ENCODE data around the gene ANKRD7.

The ANKRD7 gene, protein sequence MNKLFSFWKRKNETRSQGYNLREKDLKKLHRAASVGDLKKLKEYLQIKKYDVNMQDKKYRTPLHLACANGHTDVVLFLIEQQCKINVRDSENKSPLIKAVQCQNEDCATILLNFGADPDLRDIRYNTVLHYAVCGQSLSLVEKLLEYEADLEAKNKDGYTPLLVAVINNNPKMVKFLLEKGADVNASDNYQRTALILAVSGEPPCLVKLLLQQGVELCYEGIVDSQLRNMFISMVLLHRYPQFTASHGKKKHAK

DNA sequence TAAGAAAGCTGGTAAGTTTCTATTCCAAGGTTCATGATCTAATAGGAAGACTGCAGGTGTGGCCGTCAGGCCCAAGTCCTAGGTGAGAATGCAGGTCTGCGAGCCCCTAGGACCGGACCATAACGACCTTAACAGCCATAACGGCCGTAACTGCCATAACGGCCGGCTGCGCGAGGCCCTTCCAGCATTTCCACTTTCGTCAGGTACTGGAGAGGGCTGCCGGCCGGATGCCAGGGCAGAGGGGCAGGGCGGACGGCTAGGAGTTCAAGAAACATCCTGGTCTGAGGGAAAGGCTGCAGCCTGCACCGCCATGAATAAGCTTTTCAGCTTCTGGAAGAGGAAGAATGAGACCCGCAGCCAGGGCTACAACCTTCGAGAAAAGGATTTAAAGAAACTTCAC is at the start of gene ANKRD7:
ANKRD7 (plus strand) TSS at position 184 of the 400 bp plus-strand sequence; CDS start at position 311, 127 bp downstream.
- no peaks in the 10 kb centered on the region for H3K4me1 ChIP-seq (ENCODE audit: control insufficient read depth, insufficient read depth, low read length)
- no peaks in the 10 kb centered on the region for H3K9me3 ChIP-seq (ENCODE audit: control insufficient read depth, insufficient read depth, low read depth, low read length)
- no peak within 1 kb of the TSS for H3K4me3 ChIP-seq (ENCODE audit: low read depth, low read length)
- CTCF ChIA-PET, result interaction anchor here (0.7 kb wide), 1 partner anchor 1312 kb away, joined by 3 read pairs; no protein-coding TSS in a partner anchor
- H3K36me3 ChIP-seq (ENCODE audit: control insufficient read depth in 2 of 2, insufficient read depth in 1 of 2, low read length in 2 of 2), result no peaks in the 10 kb centered on the region
- H3K27ac ChIP-seq (ENCODE audit: extremely low read depth, low read depth, low read length), result no peak within 1 kb of the TSS
- POLR2A ChIA-PET, result no interaction called here
- TF ChIP-seq, protein P1, sequence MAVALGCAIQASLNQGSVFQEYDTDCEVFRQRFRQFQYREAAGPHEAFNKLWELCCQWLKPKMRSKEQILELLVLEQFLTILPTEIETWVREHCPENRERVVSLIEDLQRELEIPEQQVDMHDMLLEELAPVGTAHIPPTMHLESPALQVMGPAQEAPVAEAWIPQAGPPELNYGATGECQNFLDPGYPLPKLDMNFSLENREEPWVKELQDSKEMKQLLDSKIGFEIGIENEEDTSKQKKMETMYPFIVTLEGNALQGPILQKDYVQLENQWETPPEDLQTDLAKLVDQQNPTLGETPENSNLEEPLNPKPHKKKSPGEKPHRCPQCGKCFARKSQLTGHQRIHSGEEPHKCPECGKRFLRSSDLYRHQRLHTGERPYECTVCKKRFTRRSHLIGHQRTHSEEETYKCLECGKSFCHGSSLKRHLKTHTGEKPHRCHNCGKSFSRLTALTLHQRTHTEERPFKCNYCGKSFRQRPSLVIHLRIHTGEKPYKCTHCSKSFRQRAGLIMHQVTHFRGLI (tag by site-specific recombination; IDR thresholded peaks at IDR 0.05), result no peak
- TF ChIP-seq, protein P2, sequence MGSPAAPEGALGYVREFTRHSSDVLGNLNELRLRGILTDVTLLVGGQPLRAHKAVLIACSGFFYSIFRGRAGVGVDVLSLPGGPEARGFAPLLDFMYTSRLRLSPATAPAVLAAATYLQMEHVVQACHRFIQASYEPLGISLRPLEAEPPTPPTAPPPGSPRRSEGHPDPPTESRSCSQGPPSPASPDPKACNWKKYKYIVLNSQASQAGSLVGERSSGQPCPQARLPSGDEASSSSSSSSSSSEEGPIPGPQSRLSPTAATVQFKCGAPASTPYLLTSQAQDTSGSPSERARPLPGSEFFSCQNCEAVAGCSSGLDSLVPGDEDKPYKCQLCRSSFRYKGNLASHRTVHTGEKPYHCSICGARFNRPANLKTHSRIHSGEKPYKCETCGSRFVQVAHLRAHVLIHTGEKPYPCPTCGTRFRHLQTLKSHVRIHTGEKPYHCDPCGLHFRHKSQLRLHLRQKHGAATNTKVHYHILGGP (tag by site-specific recombination; IDR thresholded peaks at IDR 0.05), result no peak
- TF ChIP-seq GLIS1 (tag by site-specific recombination; IDR thresholded peaks at IDR 0.05), result no peak
- no peak for TF ChIP-seq ZNF23 (tag by site-specific recombination; IDR thresholded peaks at IDR 0.05; ENCODE audit: borderline replicate concordance)
- no peak for TF ChIP-seq ZNF433 (tag by site-specific recombination; IDR thresholded peaks at IDR 0.05; ENCODE audit: low read depth)
- TF ChIP-seq ZNF416 (tag by site-specific recombination; IDR thresholded peaks at IDR 0.05), result no peak
- no peak for TF ChIP-seq ZNF510 (tag by site-specific recombination; IDR thresholded peaks at IDR 0.05; ENCODE audit: insufficient replicate concordance)
- TF ChIP-seq ZNF626 (tag by site-specific recombination; IDR thresholded peaks at IDR 0.05), result no peak
- no peak for TF ChIP-seq ZNF48 (tag by site-specific recombination; IDR thresholded peaks at IDR 0.05)
- no peak for TF ChIP-seq ZNF174 (tag by site-specific recombination; IDR thresholded peaks at IDR 0.05)
- TF ChIP-seq ZNF341 (tag by site-specific recombination; IDR thresholded peaks at IDR 0.05; ENCODE audit: low read depth), result no peak
- TF ChIP-seq, protein P3, sequence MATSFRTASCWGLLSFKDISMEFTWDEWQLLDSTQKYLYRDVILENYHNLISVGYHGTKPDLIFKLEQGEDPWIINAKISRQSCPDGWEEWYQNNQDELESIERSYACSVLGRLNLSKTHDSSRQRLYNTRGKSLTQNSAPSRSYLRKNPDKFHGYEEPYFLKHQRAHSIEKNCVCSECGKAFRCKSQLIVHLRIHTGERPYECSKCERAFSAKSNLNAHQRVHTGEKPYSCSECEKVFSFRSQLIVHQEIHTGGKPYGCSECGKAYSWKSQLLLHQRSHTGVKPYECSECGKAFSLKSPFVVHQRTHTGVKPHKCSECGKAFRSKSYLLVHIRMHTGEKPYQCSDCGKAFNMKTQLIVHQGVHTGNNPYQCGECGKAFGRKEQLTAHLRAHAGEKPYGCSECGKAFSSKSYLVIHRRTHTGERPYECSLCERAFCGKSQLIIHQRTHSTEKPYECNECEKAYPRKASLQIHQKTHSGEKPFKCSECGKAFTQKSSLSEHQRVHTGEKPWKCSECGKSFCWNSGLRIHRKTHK (tag by site-specific recombination; IDR thresholded peaks at IDR 0.05), result no peak
- no peak for TF ChIP-seq ZNF274 (IDR thresholded peaks at IDR 0.05; ENCODE audit: low read length)
- no peak for TF ChIP-seq ZNF274 (tag by site-specific recombination; IDR thresholded peaks at IDR 0.05; ENCODE audit: borderline replicate concordance)
- TF ChIP-seq, protein P4, sequence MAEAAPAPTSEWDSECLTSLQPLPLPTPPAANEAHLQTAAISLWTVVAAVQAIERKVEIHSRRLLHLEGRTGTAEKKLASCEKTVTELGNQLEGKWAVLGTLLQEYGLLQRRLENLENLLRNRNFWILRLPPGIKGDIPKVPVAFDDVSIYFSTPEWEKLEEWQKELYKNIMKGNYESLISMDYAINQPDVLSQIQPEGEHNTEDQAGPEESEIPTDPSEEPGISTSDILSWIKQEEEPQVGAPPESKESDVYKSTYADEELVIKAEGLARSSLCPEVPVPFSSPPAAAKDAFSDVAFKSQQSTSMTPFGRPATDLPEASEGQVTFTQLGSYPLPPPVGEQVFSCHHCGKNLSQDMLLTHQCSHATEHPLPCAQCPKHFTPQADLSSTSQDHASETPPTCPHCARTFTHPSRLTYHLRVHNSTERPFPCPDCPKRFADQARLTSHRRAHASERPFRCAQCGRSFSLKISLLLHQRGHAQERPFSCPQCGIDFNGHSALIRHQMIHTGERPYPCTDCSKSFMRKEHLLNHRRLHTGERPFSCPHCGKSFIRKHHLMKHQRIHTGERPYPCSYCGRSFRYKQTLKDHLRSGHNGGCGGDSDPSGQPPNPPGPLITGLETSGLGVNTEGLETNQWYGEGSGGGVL (tag by site-specific recombination; IDR thresholded peaks at IDR 0.05), result no peak
- TF ChIP-seq ZNF629 (tag by site-specific recombination; IDR thresholded peaks at IDR 0.05), result no peak
- no peak for TF ChIP-seq ZBTB7A (tag by site-specific recombination; IDR thresholded peaks at IDR 0.05; ENCODE audit: low read depth)
- TF ChIP-seq, protein P5, sequence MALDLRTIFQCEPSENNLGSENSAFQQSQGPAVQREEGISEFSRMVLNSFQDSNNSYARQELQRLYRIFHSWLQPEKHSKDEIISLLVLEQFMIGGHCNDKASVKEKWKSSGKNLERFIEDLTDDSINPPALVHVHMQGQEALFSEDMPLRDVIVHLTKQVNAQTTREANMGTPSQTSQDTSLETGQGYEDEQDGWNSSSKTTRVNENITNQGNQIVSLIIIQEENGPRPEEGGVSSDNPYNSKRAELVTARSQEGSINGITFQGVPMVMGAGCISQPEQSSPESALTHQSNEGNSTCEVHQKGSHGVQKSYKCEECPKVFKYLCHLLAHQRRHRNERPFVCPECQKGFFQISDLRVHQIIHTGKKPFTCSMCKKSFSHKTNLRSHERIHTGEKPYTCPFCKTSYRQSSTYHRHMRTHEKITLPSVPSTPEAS (tag by site-specific recombination; IDR thresholded peaks at IDR 0.05), result no peak
- TF ChIP-seq, protein P6, sequence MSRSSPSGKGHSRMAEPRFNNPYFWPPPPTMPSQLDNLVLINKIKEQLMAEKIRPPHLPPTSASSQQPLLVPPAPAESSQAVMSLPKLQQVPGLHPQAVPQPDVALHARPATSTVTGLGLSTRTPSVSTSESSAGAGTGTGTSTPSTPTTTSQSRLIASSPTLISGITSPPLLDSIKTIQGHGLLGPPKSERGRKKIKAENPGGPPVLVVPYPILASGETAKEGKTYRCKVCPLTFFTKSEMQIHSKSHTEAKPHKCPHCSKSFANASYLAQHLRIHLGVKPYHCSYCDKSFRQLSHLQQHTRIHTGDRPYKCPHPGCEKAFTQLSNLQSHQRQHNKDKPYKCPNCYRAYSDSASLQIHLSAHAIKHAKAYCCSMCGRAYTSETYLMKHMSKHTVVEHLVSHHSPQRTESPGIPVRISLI (tag by site-specific recombination; IDR thresholded peaks at IDR 0.05), result no peak
- TF ChIP-seq ZFHX2 (tag by site-specific recombination; conservative IDR thresholded peaks at IDR 0.05), result no peak
- no peak for TF ChIP-seq ZNF701 (tag by site-specific recombination; IDR thresholded peaks at IDR 0.05)
